Lower leg skin (tissue), 3 donors: ENCODE measurements around the gene EFR3B.
"Not testable (repeated sequence)": the region's sequence is repeated elsewhere in the genome, so short reads cannot be mapped to it uniquely, and the experiment has no call there.

Experiments used
- POLR2A ChIP-seq, 2 donors: fragments of 450-650 bp; IDR thresholded peaks; one replicate each; pipeline ENCODE4 v1.6.1; 2016 to 2017; ENCODE audit warnings: antibody characterized with exemption in 2 of 2, mild to moderate bottlenecking in 1 of 2, moderate library complexity in 1 of 2
- TF ChIP-seq, protein P1 (sequence below), 3 donors: fragments of 450-650 bp; IDR thresholded peaks; one replicate each; pipeline ENCODE4 v1.5.1; 2016; ENCODE audit warnings: antibody characterized with exemption in 3 of 3, mild to moderate bottlenecking in 3 of 3, moderate library complexity in 2 of 3

DNA sequence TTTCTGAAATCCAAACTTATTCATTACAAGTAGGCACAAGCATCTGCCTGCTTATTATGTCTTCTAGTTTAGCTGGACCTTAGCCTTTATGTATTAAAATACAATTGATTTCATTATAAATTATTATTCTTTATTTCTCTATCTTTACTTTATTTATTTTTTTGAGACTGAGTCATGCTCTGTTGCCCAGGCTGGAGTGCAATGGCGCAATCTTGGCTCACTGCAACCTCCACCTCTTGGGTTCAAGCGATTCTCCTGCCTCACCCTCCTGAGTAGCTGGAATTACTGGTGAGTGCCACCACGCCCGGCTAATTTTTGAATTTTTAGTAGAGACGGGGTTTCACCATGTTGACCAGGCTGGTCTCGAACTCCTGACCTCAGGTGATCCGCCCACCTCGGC lies 42.8 kb upstream of the EFR3B start:
- TF ChIP-seq, protein P1, sequence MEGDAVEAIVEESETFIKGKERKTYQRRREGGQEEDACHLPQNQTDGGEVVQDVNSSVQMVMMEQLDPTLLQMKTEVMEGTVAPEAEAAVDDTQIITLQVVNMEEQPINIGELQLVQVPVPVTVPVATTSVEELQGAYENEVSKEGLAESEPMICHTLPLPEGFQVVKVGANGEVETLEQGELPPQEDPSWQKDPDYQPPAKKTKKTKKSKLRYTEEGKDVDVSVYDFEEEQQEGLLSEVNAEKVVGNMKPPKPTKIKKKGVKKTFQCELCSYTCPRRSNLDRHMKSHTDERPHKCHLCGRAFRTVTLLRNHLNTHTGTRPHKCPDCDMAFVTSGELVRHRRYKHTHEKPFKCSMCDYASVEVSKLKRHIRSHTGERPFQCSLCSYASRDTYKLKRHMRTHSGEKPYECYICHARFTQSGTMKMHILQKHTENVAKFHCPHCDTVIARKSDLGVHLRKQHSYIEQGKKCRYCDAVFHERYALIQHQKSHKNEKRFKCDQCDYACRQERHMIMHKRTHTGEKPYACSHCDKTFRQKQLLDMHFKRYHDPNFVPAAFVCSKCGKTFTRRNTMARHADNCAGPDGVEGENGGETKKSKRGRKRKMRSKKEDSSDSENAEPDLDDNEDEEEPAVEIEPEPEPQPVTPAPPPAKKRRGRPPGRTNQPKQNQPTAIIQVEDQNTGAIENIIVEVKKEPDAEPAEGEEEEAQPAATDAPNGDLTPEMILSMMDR (IDR thresholded peaks at IDR 0.05), result not testable (repeated sequence)
- TF ChIP-seq POLR2A (IDR thresholded peaks at IDR 0.05), result not testable (repeated sequence)
